ENCODE measurements around the gene MIS18A. TPM values are rescaled to one million over a fixed set of nuclear protein-coding genes. Genes with fewer than 3 reads are reported as not detected.
"Not testable (repeated sequence)": the region's sequence is repeated elsewhere in the genome, so short reads cannot be mapped to it uniquely, and the experiment has no call there.

Gene MIS18A
- polyA plus RNA-seq, 1 donor, result 9.1 TPM

GRCh38 chr21:32306021-32306780 is 27.4 kb upstream of the MIS18A start:
- no peak for DNase-seq (ENCODE audit: low read depth)

- no peak for DNase-seq (ENCODE audit: low read depth)
Measured at GRCh38 chr21:32304998-32305397, 26.1 kb upstream of the MIS18A start.

- no peak for DNase-seq (ENCODE audit: low read depth)
Measured at GRCh38 chr21:32303385-32303784, 24.5 kb upstream of the MIS18A start.

GRCh38 chr21:32302560-32302959 is 23.7 kb upstream of the MIS18A start:
- DNase-seq (ENCODE audit: low read depth), result no peak

GRCh38 chr21:32301596-32301995 is 22.7 kb upstream of the MIS18A start:
- no peak for DNase-seq (ENCODE audit: low read depth)

- DNase-seq (ENCODE audit: low read depth), result no peak
Measured at GRCh38 chr21:32300117-32300681, 21.4 kb upstream of the MIS18A start.

- no peak for DNase-seq (ENCODE audit: low read depth)
Measured at GRCh38 chr21:32299695-32300094, 20.8 kb upstream of the MIS18A start.

- no peak for DNase-seq (ENCODE audit: low read depth)
Measured at GRCh38 chr21:32298658-32299081, 19.8 kb upstream of the MIS18A start, which contains the start of gene MRAP. Gene MRAP, plus strand, starts transcription at chr21:32298855. Its CDS starts 117 bp downstream, at chr21:32298972.

- DNase-seq (ENCODE audit: low read depth), result no peak
Measured at GRCh38 chr21:32298148-32298559, 19.3 kb upstream of the MIS18A start.

- no peak for DNase-seq (ENCODE audit: low read depth)
Measured at GRCh38 chr21:32297449-32297848, 18.6 kb upstream of the MIS18A start.

- DNase-seq (ENCODE audit: low read depth), result no peak
Measured at GRCh38 chr21:32285476-32285875, 6.6 kb upstream of the MIS18A start.

GRCh38 chr21:32282992-32283391 is 4.1 kb upstream of the MIS18A start:
- DNase-seq (ENCODE audit: low read depth), result no peak

GRCh38 chr21:32281531-32281930 is 2.7 kb upstream of the MIS18A start:
- DNase-seq (ENCODE audit: low read depth), result no peak

GRCh38 chr21:32279377-32279680 is 480 bp upstream of the MIS18A start:
- no peak for DNase-seq (ENCODE audit: low read depth)

GRCh38 chr21:32278103-32278502 is 746 bp downstream of the MIS18A start:
- DNase-seq (ENCODE audit: low read depth), result no peak

GRCh38 chr21:32276671-32277070 is 2.2 kb downstream of the MIS18A start:
- no peak for DNase-seq (ENCODE audit: low read depth)

- DNase-seq (ENCODE audit: low read depth), result no peak
Measured at GRCh38 chr21:32270748-32271147, 8.1 kb downstream of the MIS18A start.

- not testable (repeated sequence) for DNase-seq (ENCODE audit: low read depth)
Measured at GRCh38 chr21:32265321-32265720, 13.5 kb downstream of the MIS18A start.

GRCh38 chr21:32261929-32262328 is 16.9 kb downstream of the MIS18A start:
- DNase-seq (ENCODE audit: low read depth), result no peak

GRCh38 chr21:32260130-32260529 is 18.7 kb downstream of the MIS18A start:
- no peak for DNase-seq (ENCODE audit: low read depth)

GRCh38 chr21:32258786-32259048 is 20.1 kb downstream of the MIS18A start:
- DNase-seq (ENCODE audit: low read depth), result not testable (repeated sequence)

- DNase-seq (ENCODE audit: low read depth), result peak; percentile 67
Measured at GRCh38 chr21:32257962-32258785, 20.7 kb downstream of the MIS18A start.
